Kidney epithelial cell (primary cell): ENCODE measurements around the gene RASGRF1. TPM values are rescaled to one million over a fixed set of nuclear protein-coding genes. Genes with fewer than 3 reads are reported as not detected.

Source experiments
- DNase-seq: peaks from one replicate; pipeline ENCODE4 v3.0.0-alpha.2; 2010; ENCODE audit warnings: low read depth
- H3K27me3 ChIP-seq: 2 replicates; pipeline ENCODE4 v1.6.0; 2011; ENCODE audit warnings: low read length; ENCODE audit not compliant: control insufficient read depth, insufficient read depth
- H3K36me3 ChIP-seq: 2 replicates; pipeline ENCODE4 v1.5.1; 2011; ENCODE audit warnings: low read length; ENCODE audit not compliant: control insufficient read depth, insufficient read depth
- H3K4me3 ChIP-seq: 2 replicates; pipeline ENCODE4 v1.5.1; 2011; ENCODE audit warnings: low read depth, mild to moderate bottlenecking, control low read depth, low read length
- total RNA-seq: library from RNA; depleted of rRNA; stranded (reverse); fragments of >200 nt; gene quantifications from 2 replicates; pipeline ENCODE4 v1.2.3, GENCODE V29; 2015
- TF ChIP-seq, protein P1 (sequence below): IDR thresholded peaks from 2 replicates; pipeline ENCODE4 v1.5.1; 2011; ENCODE audit warnings: mild to moderate bottlenecking, moderate library complexity, low read length, control low read depth, inconsistent platforms; ENCODE audit not compliant: insufficient read depth, poor library complexity, severe bottlenecking

Gene RASGRF1
- total RNA-seq, 1 donor from 2014 or later: 1.4 TPM

DNA sequence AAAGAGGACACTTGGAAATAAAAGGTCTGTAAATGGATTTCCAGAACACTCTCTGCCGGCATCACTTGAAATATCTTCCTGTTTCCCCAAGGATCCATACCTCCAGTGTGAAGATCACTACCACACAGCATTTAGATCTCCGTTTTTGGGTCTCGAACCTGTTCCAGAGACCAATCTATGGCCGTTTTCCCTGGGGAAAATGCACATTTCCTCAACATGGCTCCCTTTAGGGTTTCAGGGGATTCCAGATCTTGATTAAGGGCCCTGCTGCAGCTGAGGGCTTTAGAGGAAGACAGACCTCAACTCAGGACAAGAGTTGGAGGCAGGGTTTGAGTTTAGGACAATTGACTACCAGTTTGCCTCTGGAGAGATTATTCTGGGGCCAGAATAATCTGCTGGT lies 147.8 kb downstream of the RASGRF1 start:
- DNase-seq: no peak
- peaks cover 17% of the 10 kb centered on the region for H3K27me3 ChIP-seq
- H3K4me3 ChIP-seq: no peak overlapping the region
- TF ChIP-seq, protein P1, sequence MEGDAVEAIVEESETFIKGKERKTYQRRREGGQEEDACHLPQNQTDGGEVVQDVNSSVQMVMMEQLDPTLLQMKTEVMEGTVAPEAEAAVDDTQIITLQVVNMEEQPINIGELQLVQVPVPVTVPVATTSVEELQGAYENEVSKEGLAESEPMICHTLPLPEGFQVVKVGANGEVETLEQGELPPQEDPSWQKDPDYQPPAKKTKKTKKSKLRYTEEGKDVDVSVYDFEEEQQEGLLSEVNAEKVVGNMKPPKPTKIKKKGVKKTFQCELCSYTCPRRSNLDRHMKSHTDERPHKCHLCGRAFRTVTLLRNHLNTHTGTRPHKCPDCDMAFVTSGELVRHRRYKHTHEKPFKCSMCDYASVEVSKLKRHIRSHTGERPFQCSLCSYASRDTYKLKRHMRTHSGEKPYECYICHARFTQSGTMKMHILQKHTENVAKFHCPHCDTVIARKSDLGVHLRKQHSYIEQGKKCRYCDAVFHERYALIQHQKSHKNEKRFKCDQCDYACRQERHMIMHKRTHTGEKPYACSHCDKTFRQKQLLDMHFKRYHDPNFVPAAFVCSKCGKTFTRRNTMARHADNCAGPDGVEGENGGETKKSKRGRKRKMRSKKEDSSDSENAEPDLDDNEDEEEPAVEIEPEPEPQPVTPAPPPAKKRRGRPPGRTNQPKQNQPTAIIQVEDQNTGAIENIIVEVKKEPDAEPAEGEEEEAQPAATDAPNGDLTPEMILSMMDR: no peak
- no peaks in the 10 kb centered on the region for H3K36me3 ChIP-seq

DNA sequence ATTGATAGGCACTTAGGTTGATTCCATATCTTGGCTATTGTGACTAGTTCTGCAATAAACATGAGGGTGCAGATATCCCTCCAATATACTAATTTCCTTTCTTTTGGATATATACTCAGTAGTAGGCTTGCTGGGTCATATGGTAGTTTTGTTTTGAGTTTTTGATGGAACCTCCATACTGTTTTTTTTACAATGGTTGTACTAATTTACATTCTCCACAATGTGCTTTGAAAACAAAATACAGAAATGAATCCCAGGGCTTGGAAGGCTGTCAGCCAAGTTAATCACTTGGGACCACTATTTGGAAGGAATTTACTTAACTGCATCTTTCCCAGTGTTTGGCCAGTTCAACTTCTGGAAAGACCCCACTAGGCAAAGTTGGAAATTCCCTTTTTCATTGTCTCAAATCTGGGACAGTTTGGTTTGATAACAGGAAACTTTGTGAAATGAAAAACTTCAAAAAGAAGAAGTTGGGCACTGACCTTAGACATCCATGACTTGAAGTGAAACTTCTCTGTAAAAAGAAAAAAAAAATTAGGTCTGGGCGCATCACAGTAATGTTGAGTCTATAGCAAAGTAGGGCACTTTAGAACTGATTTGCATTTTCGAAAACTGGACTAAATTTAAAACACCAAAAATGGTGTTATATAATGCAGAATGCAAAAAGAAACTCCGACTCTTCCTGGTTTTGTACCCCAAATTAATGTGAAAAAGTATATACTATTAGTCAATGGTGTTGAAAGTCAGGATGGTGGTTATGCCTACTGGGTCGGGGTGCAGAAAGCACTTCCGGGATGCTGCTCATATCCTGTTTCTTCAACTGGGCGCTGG lies 151.7 kb downstream of the RASGRF1 start:
- H3K27me3 ChIP-seq: peaks cover 2% of the 10 kb centered on the region
- H3K36me3 ChIP-seq: no peaks in the 10 kb centered on the region
- DNase-seq: no peak
- TF ChIP-seq, protein P1: no peak
- no peak overlapping the region for H3K4me3 ChIP-seq

DNA sequence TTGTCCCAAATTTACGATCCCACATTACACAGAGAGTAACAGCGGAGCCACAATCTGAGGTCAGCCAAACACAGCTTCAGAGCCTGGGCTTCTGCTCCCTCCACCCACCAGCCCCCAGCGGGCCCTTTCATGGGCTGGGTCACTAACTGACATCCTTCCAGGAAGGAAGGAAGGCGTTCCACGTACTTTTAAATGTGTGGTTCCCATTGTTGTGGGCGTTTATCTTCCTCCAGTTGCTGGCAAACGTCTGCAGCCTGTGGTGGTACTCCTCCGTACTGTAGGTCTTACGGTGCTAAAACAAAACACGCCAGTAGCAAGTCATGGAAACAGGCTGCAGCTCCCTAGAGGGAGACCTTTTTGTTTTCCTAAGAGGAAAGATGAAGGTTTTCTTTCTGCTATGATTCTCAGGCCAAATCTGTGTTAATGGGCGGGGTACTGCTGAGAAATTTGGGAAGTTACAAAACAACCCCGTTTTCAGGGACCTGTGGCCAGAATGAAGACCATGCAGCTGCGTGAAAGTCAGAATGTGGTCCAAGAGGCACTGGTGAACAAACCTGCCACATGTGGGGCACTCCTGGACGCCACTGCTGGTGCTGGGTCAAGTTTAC lies 153.3 kb downstream of the RASGRF1 start:
- no peaks in the 10 kb centered on the region for H3K27me3 ChIP-seq
- TF ChIP-seq, protein P1: no peak
- H3K36me3 ChIP-seq: no peaks in the 10 kb centered on the region
- no peak overlapping the region for H3K4me3 ChIP-seq
- DNase-seq: no peak

DNA sequence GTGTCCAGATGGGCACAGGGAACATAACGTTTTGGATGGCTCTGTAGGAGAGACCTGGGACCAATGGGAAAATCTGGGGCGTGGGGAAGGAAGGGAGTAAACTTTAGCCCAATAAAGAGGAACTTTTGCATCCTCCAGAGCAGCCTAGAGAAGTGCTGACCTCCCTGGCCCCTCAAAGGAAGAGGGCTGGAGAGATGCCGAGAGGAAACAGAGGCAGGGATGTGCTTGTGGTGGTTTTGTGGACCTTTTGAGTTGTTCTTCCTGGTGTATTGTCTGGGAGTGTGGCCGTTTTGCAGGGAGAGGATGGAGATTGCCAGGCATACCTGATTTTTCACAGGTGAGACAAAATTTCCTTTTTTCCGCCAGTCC lies 155.9 kb downstream of the RASGRF1 start:
- TF ChIP-seq, protein P1: no peak
- H3K36me3 ChIP-seq: no peaks in the 10 kb centered on the region
- no peaks in the 10 kb centered on the region for H3K27me3 ChIP-seq
- DNase-seq: no peak
- H3K4me3 ChIP-seq: no peak overlapping the region

DNA sequence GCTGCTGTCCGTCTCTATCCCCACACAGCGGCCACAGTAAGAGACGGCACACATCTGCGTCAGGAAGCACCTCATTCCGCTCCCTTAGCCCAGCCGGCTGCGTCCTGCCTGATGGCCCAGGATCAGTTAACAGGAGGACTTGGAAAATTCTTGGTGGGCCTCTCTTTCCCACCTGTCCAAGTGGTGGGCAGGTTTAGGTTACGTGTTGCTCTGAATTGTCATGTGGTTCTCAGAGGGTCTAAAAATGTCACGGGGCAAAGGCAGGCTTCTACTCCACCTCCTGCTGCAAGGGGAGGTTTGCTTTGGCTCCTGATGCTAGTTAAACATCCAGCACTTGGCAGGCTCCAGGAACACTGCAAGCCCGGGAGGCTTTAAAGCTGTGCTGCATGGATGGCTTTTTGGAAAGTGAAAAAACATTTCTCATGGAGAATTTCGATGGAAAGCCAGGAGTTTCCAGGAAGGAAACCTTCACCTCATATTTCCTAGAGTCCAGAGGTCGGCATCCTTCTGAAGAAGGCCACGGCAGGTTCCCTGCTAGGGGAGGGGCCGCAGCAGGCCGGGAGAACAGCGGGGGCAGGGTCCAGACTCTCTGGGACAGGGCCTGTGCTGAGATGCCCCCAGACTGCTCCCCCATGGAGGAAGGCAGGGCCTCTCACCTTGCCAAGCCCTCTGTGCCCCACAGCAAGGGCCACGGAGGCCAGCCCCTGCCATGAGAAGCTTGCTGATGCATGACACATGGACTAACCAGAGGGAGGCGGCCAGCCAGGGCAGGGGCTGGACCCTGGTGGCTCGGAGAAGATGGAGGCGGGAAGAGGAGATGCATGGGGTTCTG lies 156.5 kb downstream of the RASGRF1 start:
- no peak for DNase-seq
- TF ChIP-seq, protein P1: no peak
- Histone ChIP-seq H3K27me3 (no peaks in the 10 kb centered on the region), H3K36me3 (no peaks in the 10 kb centered on the region), H3K4me3 (no peak overlapping the region)
